ENCODE results near the gene CACNA1H. TPM values are rescaled to one million over a fixed set of nuclear protein-coding genes. Genes with fewer than 3 reads are reported as not detected.
"Not testable (repeated sequence)": the region's sequence is repeated elsewhere in the genome, so short reads cannot be mapped to it uniquely, and the experiment has no call there.

CACNA1H gene
- polyA plus RNA-seq, 1 experiment: 1.5 TPM

- TF ChIP-seq CTCF (IDR thresholded peaks at IDR 0.05; ENCODE audit: low read depth, low read length): no peak
- Histone ChIP-seq H3K27ac (ENCODE audit: low read depth, low read length) (peak overlapping the region; percentile 52), H3K27me3 (ENCODE audit: control insufficient read depth, insufficient read depth, low read length) (no peaks in the 10 kb centered on the region), H3K4me3 (ENCODE audit: low read depth, low read length) (no peak overlapping the region), H3K9me3 (ENCODE audit: control insufficient read depth, insufficient read depth, low read length) (peaks cover 26% of the 10 kb centered on the region)
- peak; percentile 58 for DNase-seq (ENCODE audit: low read depth, low spot score)
- CTCF ChIA-PET: interaction anchor here (1.2 kb wide), 1 partner anchor 79 kb away, joined by 3 read pairs; no protein-coding TSS in a partner anchor
- POLR2A ChIA-PET: interaction anchor here (0.6 to 1.0 kb wide), 3 partner anchors 8 to 120 kb away, joined by 3 to 6 read pairs (median 5); no protein-coding TSS in a partner anchor
Measured at GRCh38 chr16:1182316-1182671, 29.4 kb downstream of the CACNA1H start.

GRCh38 chr16:1182950-1183907, 30.3 kb downstream of the CACNA1H start:
- Histone ChIP-seq H3K27me3 (ENCODE audit: control insufficient read depth, insufficient read depth, low read length) (no peaks in the 10 kb centered on the region), H3K4me3 (ENCODE audit: low read depth, low read length) (no peak overlapping the region), H3K9me3 (ENCODE audit: control insufficient read depth, insufficient read depth, low read length) (peaks cover 29% of the 10 kb centered on the region), H3K27ac (ENCODE audit: low read depth, low read length) (peak overlapping the region; percentile 52)
- POLR2A ChIA-PET: interaction anchor here (0.6 to 1.0 kb wide), 2 partner anchors 32 to 119 kb away, joined by 5 to 6 read pairs; no protein-coding TSS in a partner anchor
- DNase-seq (ENCODE audit: low read depth, low spot score): peak; percentile 10
- TF ChIP-seq CTCF (IDR thresholded peaks at IDR 0.05; ENCODE audit: low read depth, low read length): no peak
- CTCF ChIA-PET: no interaction called here

GRCh38 chr16:1184156-1184868, 31.4 kb downstream of the CACNA1H start:
- H3K4me3 ChIP-seq (ENCODE audit: low read depth, low read length): no peak overlapping the region
- H3K9me3 ChIP-seq (ENCODE audit: control insufficient read depth, insufficient read depth, low read length): peaks cover 31% of the 10 kb centered on the region
- no peaks in the 10 kb centered on the region for H3K27me3 ChIP-seq (ENCODE audit: control insufficient read depth, insufficient read depth, low read length)
- TF ChIP-seq CTCF (IDR thresholded peaks at IDR 0.05; ENCODE audit: low read depth, low read length): no peak
- ChIA-PET POLR2A (no interaction called here), CTCF (no interaction called here)
- H3K27ac ChIP-seq (ENCODE audit: low read depth, low read length): no peak overlapping the region
- DNase-seq (ENCODE audit: low read depth, low spot score): no peak

- Histone ChIP-seq H3K27ac (ENCODE audit: low read depth, low read length) (no peak overlapping the region), H3K27me3 (ENCODE audit: control insufficient read depth, insufficient read depth, low read length) (no peaks in the 10 kb centered on the region), H3K4me3 (ENCODE audit: low read depth, low read length) (no peak overlapping the region), H3K9me3 (ENCODE audit: control insufficient read depth, insufficient read depth, low read length) (peaks cover 31% of the 10 kb centered on the region)
- ChIA-PET POLR2A (no interaction called here), CTCF (interaction anchor here (0.6 kb wide), 1 partner anchor 84 kb away, joined by 3 read pairs; no protein-coding TSS in a partner anchor)
- no peak for TF ChIP-seq CTCF (IDR thresholded peaks at IDR 0.05; ENCODE audit: low read depth, low read length)
- DNase-seq (ENCODE audit: low read depth, low spot score): no peak
Measured at GRCh38 chr16:1184980-1185379, 32.1 kb downstream of the CACNA1H start.

GRCh38 chr16:1185460-1186207, 32.7 kb downstream of the CACNA1H start:
- H3K27me3 ChIP-seq (ENCODE audit: control insufficient read depth, insufficient read depth, low read length); H3K4me3 ChIP-seq (ENCODE audit: low read depth, low read length); H3K27ac ChIP-seq (ENCODE audit: low read depth, low read length); DNase-seq (ENCODE audit: low read depth, low spot score); POLR2A ChIA-PET: not testable (repeated sequence)
- H3K9me3 ChIP-seq (ENCODE audit: control insufficient read depth, insufficient read depth, low read length): peaks cover 30% of the 10 kb centered on the region
- CTCF ChIA-PET: interaction anchor here (0.6 kb wide), 1 partner anchor 84 kb away, joined by 3 read pairs; no protein-coding TSS in a partner anchor

All from AG04450 (cell line).